DND-41 (cell line): Measurements from ENCODE around the gene RGL3.

Experiments used
- ATAC-seq: fragments of 200-7000 bp; cut with Tn5 transposase; 3 replicates; pipeline ENCODE4 v1.9.1; 2021; ENCODE audit warnings: low read depth; ENCODE audit not compliant: insufficient read depth
- DNase-seq: peaks from one replicate; pipeline ENCODE4 v3.0.0-alpha.2; 2020
- H2AFZ ChIP-seq: 2 replicates; pipeline ENCODE4 v1.6.0; 2012; ENCODE audit warnings: low read depth, low read length
- H3K27ac ChIP-seq: 2 replicates; pipeline ENCODE4 v1.5.1; 2012; ENCODE audit warnings: low read length, inconsistent platforms
- H3K27me3 ChIP-seq: fragments of 200-600 bp; sonication (generic); 2 replicates; pipeline ENCODE4 v1.6.0; 2012; ENCODE audit warnings: low read length, mild to moderate bottlenecking, inconsistent platforms; ENCODE audit not compliant: insufficient read depth, poor library complexity
- H3K36me3 ChIP-seq: 2 replicates; pipeline ENCODE4 v1.5.1; 2012; ENCODE audit warnings: low read length, inconsistent platforms; ENCODE audit not compliant: insufficient read depth
- H3K4me1 ChIP-seq: 2 replicates; pipeline ENCODE4 v1.5.1; 2012; ENCODE audit warnings: mild to moderate bottlenecking, low read length; ENCODE audit not compliant: insufficient read depth
- H3K4me2 ChIP-seq: 2 replicates; pipeline ENCODE4 v1.6.0; 2012; ENCODE audit warnings: mild to moderate bottlenecking, moderate library complexity, low read length, inconsistent platforms; ENCODE audit not compliant: insufficient read depth
- H3K4me3 ChIP-seq, 2 experiments: fragments of 200-600 bp in 1 of 2; shearing (Covaris generic) in 1 of 2; 2 replicates each; pipeline ENCODE4 v1.5.1; 2012 to 2016; ENCODE audit warnings: inconsistent platforms in 2 of 2, low read length in 2 of 2, mild to moderate bottlenecking in 2 of 2, low read depth in 1 of 2, moderate library complexity in 1 of 2
- H3K79me2 ChIP-seq: 2 replicates; pipeline ENCODE4 v1.6.0; 2012; ENCODE audit warnings: low read length, inconsistent platforms; ENCODE audit not compliant: insufficient read depth
- H3K9ac ChIP-seq: 2 replicates; pipeline ENCODE4 v1.6.0; 2012; ENCODE audit warnings: low read depth, mild to moderate bottlenecking, inconsistent platforms, low read length, moderate library complexity
- H3K9me3 ChIP-seq: 2 replicates; pipeline ENCODE4 v1.5.1; 2012; ENCODE audit warnings: low read length, moderate library complexity, mild to moderate bottlenecking, inconsistent platforms; ENCODE audit not compliant: insufficient read depth, severe bottlenecking
- H4K20me1 ChIP-seq: 2 replicates; pipeline ENCODE4 v1.6.0; 2012; ENCODE audit warnings: low read length; ENCODE audit not compliant: insufficient read depth
- EZH2 ChIP-seq: IDR thresholded peaks from 3 replicates; pipeline ENCODE4 v1.6.1; 2012; ENCODE audit warnings: borderline replicate concordance, low read depth, mild to moderate bottlenecking, moderate library complexity, low read length, inconsistent platforms; ENCODE audit not compliant: severe bottlenecking
- TF ChIP-seq, protein P1 (sequence below): IDR thresholded peaks from 2 replicates; pipeline ENCODE4 v1.5.1; 2012; ENCODE audit warnings: borderline replicate concordance, low read length, moderate library complexity, mild to moderate bottlenecking; ENCODE audit not compliant: poor library complexity, severe bottlenecking; ENCODE audit errors: extremely low read depth

The RGL3 gene

DNA sequence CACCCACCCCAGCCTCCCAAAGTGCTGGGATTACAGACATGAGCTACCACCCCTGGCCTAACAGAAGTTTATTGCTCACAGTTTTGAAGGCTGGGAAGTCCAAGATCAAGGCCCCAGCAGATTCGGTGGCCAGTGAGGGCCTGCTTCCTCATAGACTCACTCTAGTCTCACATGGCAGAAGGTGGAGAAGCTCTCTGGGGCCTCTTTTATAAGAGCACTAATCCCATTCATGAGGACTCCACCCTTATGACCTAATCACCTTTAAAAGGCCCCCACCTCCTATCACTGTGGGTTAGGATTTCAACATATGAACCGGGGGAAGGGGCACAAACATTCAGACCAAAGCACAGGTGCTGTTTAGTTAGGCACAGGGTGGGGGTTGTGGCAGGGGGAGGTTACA lies 51.6 kb downstream of the RGL3 start:
- ATAC-seq (no peak), DNase-seq (no peak)
- Histone ChIP-seq H3K4me1 (no peaks in the 10 kb centered on the region), H3K4me3 (no peak overlapping the region), H3K79me2 (no peaks in the 10 kb centered on the region), H3K4me2 (no peak overlapping the region), H3K27me3 (no peaks in the 10 kb centered on the region), H2AFZ (no peak overlapping the region), H3K27ac (no peak overlapping the region), H4K20me1 (no peaks in the 10 kb centered on the region), H3K9me3 (no peaks in the 10 kb centered on the region), H3K36me3 (peaks cover 2% of the 10 kb centered on the region), H3K9ac (no peak overlapping the region)
- TF ChIP-seq, protein P1, sequence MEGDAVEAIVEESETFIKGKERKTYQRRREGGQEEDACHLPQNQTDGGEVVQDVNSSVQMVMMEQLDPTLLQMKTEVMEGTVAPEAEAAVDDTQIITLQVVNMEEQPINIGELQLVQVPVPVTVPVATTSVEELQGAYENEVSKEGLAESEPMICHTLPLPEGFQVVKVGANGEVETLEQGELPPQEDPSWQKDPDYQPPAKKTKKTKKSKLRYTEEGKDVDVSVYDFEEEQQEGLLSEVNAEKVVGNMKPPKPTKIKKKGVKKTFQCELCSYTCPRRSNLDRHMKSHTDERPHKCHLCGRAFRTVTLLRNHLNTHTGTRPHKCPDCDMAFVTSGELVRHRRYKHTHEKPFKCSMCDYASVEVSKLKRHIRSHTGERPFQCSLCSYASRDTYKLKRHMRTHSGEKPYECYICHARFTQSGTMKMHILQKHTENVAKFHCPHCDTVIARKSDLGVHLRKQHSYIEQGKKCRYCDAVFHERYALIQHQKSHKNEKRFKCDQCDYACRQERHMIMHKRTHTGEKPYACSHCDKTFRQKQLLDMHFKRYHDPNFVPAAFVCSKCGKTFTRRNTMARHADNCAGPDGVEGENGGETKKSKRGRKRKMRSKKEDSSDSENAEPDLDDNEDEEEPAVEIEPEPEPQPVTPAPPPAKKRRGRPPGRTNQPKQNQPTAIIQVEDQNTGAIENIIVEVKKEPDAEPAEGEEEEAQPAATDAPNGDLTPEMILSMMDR: no peak
- no peak for TF ChIP-seq EZH2

DNA sequence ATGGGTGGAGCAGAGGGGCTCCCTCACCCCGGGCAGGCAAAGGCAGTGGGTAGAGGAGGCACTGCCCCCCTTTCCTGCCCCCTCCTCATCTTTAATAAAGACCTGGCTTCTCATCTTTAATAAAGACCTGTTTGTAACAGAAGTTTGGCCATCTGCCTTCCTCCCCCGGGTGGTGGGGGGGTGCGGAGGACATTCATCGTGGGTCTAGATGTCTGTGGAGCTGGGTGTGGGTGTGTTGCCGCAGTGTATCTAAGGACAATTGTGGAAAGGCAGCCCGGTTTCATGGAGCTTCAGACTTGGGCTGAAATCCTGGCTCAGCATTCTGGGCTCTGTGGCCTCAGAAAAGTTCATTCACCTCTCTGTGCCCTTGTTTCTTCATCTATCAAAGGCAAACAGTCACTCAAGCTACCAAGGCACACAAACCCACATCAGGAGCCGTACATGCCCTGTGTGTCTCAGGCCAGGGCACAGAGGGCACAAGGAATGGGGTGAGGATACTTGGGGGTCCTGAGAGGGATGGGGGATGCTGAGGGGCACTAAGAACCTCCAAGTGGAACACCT lies 53.5 kb downstream of the RGL3 start:
- Histone ChIP-seq H3K9ac (no peak overlapping the region), H3K9me3 (no peaks in the 10 kb centered on the region), H3K36me3 (peaks cover 6% of the 10 kb centered on the region), H3K79me2 (no peaks in the 10 kb centered on the region), H3K4me2 (no peak overlapping the region), H3K4me3 (no peak overlapping the region), H3K4me1 (no peaks in the 10 kb centered on the region), H2AFZ (no peak overlapping the region), H3K27me3 (no peaks in the 10 kb centered on the region), H4K20me1 (no peaks in the 10 kb centered on the region), H3K27ac (no peak overlapping the region)
- ATAC-seq (no peak), DNase-seq (no peak)
- TF ChIP-seq, protein P1: no peak
- TF ChIP-seq EZH2: no peak

DNA sequence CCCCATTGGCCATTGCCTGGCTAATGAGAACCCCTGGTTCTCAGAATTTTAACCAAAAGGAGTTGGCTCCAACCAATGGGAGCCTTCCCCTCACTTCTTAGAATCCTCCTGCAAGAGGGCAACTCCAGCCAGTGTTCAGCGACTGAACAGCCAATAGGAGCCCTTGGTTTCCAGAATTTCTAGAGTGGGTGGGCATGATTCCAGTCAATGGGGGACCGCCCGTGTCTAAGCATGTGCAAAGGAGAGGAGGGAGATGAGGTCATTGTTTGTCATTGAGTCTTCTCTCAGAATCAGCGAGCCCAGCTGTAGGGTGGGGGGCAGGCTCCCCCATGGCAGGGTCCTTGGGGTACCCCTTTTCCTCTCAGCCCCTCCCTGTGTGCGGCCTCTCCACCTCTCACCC lies 54.2 kb downstream of the RGL3 start:
- H3K36me3 ChIP-seq: peaks cover 6% of the 10 kb centered on the region
- no peak overlapping the region for H3K27ac ChIP-seq
- H3K4me3 ChIP-seq: no peak overlapping the region
- ATAC-seq (no peak), DNase-seq (no peak)
- no peaks in the 10 kb centered on the region for H3K9me3 ChIP-seq
- H3K9ac ChIP-seq: no peak overlapping the region
- H3K4me2 ChIP-seq: no peak overlapping the region
- TF ChIP-seq EZH2: no peak
- TF ChIP-seq, protein P1: no peak
- no peaks in the 10 kb centered on the region for H3K4me1 ChIP-seq
- no peaks in the 10 kb centered on the region; the same call in 1 of the 2 replicates for H4K20me1 ChIP-seq
- H2AFZ ChIP-seq: no peak overlapping the region
- no peaks in the 10 kb centered on the region for H3K27me3 ChIP-seq
- no peaks in the 10 kb centered on the region for H3K79me2 ChIP-seq

DNA sequence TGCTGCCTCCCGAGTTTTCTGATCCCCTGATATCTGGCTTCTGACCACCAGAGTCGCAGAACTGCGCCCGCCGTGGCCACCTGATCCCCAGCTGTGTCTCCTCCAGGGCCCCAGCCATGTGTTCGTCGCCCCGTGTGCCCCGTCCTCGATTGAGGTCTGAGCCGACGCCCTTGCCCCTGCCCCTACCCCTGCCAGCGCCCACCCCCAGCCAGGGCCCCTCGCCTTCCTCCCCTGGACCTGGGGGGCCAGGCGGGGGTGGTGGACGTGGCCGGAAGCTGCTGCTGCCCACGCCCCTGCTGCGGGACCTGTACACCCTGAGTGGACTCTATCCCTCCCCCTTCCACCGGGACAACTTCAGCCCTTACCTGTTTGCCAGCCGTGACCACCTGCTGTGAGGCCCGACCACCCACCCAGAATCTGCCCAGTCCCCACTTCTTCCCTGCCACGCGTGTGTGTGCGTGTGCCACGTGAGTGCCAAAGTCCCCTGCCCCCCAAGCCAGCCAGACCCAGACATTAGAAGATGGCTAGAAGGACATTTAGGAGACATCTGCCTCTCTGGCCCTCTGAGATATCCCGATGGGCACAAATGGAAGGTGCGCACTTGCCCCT lies 54.7 kb downstream of the RGL3 start:
- H3K4me3 ChIP-seq: no peak overlapping the region
- H3K27ac ChIP-seq: no peak overlapping the region
- no peak for ATAC-seq
- H4K20me1 ChIP-seq: no peaks in the 10 kb centered on the region; the same call in 1 of the 2 replicates
- H3K4me1 ChIP-seq: no peaks in the 10 kb centered on the region
- no peaks in the 10 kb centered on the region for H3K27me3 ChIP-seq
- H3K9ac ChIP-seq: no peak overlapping the region
- H3K79me2 ChIP-seq: no peaks in the 10 kb centered on the region
- no peak overlapping the region for H3K4me2 ChIP-seq
- no peak overlapping the region for H2AFZ ChIP-seq
- peaks cover 6% of the 10 kb centered on the region for H3K36me3 ChIP-seq
- no peaks in the 10 kb centered on the region for H3K9me3 ChIP-seq
- TF ChIP-seq, protein P1: no peak
- no peak for TF ChIP-seq EZH2
- no peak for DNase-seq
